GM15510 (cell line): ENCODE measurements around the gene LAMA4.

ENCODE experiments used
- POLR2A ChIP-seq: IDR thresholded peaks from 3 replicates; pipeline ENCODE4 v1.6.1; 2011; ENCODE audit warnings: borderline replicate concordance; ENCODE audit not compliant: insufficient read length; ENCODE audit errors: extremely low read depth

Gene LAMA4, protein sequence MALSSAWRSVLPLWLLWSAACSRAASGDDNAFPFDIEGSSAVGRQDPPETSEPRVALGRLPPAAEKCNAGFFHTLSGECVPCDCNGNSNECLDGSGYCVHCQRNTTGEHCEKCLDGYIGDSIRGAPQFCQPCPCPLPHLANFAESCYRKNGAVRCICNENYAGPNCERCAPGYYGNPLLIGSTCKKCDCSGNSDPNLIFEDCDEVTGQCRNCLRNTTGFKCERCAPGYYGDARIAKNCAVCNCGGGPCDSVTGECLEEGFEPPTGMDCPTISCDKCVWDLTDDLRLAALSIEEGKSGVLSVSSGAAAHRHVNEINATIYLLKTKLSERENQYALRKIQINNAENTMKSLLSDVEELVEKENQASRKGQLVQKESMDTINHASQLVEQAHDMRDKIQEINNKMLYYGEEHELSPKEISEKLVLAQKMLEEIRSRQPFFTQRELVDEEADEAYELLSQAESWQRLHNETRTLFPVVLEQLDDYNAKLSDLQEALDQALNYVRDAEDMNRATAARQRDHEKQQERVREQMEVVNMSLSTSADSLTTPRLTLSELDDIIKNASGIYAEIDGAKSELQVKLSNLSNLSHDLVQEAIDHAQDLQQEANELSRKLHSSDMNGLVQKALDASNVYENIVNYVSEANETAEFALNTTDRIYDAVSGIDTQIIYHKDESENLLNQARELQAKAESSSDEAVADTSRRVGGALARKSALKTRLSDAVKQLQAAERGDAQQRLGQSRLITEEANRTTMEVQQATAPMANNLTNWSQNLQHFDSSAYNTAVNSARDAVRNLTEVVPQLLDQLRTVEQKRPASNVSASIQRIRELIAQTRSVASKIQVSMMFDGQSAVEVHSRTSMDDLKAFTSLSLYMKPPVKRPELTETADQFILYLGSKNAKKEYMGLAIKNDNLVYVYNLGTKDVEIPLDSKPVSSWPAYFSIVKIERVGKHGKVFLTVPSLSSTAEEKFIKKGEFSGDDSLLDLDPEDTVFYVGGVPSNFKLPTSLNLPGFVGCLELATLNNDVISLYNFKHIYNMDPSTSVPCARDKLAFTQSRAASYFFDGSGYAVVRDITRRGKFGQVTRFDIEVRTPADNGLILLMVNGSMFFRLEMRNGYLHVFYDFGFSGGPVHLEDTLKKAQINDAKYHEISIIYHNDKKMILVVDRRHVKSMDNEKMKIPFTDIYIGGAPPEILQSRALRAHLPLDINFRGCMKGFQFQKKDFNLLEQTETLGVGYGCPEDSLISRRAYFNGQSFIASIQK (N-terminal part only)

DNA sequence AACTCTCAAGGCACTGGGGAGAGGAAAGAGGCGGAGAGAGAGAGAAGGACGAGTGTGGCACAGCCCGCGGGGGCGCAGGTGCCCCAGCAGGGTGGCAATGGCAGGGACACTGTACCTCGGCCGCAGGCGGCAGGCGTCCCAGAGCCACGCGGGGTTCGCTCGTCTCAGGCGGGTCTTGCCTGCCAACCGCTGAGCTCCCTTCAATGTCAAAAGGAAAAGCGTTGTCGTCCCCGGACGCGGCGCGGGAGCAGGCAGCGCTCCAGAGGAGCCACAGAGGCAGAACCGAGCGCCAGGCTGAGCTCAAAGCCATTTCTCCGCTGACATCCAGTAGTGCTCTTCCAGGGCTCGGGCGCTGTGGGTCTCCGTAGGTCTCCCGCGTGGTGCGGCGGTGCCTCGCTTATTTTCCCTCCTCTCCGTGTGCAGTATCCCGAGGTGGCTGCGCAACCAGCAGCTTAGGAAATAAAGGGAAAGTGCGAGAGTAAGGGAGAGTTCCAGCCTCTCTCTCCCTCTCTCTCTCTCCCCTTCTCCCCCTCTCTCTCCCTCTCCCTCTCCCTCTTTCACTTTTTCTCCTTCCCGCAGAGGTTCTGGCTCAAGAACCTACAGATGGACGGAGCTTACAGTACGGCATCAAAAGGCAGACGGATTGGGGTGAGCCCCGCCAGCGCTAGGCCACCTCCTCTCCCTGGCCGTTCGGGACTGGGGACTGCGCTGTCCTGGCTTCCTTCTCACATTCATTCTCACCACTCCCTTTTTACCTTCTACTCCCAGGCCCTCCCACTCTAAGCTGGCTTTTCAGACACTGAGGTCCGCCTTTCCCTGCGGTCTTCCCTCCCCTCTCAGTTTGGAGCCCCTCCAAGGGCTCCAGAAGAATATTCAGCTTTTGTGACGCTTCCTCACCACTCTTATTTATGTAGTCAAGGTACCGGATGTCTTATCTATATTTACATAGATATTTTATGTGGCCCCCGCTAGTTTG, at the start of gene LAMA4:
LAMA4 (minus strand) TSS at position 727 of the 976 bp plus-strand sequence; CDS start at position 310, 417 bp downstream.
- TF ChIP-seq POLR2A: no peak

DNA sequence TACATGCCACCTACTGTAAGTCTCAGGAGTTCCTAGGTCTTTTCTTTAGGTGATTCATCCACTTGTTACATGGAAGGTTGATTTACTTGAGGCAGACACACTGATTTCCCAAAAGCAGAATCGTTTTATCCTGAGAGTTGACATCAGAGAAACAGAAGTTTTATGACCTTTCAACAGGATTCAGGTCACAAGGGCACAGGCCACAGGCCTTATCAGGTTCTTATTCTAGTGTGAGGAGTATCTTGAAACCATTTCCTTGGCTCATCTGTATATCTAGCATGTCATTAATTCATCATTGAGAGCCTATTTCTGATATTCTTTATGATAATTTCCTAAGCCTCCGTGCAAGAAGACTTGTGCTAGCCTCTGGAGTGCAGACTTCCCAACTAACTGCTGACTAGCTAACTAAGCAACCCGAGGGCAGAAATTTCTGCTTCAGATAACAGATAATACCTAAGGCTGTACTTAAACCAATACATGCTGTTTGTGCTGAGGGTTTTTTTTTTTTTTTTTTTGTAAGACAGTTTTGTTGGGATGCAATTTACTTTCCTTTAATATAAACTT, 47.9 kb upstream of the LAMA4 start:
- no peak for TF ChIP-seq POLR2A

DNA sequence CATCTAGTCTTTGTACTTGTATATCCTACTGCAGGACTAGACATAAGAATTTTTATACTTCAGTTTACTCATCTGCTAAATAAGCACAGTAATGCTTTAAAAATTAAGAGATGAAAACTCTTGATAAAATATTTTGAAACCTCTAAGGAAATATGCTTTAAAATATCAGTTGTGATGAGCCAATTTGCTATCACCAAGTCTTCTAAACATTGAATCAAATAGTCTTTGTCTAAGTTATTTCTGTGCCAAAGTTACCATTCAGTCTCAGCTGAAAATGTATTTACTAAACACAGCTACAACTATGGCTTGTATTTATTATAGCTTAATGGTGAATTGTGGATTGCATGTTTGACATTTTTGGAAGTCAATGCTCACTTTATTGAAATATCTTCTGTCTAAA, 46.5 kb upstream of the LAMA4 start:
- TF ChIP-seq POLR2A: no peak

DNA sequence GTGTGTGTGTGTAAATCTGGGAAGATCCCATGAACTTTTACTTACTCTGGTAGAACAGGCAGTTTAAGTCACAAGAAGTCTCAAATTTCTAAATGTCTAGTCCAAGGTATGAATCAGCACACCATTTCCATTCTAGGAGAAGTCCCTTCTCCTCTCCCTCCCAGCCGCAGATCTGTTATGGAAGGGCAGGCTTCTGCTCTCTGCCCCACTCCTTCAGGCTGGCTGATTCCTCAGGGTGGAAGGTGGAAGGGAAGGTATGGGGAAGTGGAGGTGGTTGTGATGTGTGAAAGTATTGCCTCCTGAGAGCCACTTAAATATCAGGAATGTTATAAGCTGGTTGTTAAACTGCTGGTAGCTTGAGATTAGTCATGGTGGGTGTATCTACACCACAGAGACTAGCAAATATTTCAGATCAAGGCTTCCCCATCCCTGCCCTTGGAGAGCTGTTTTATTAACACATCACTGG, 44.5 kb upstream of the LAMA4 start:
- TF ChIP-seq POLR2A: no peak

DNA sequence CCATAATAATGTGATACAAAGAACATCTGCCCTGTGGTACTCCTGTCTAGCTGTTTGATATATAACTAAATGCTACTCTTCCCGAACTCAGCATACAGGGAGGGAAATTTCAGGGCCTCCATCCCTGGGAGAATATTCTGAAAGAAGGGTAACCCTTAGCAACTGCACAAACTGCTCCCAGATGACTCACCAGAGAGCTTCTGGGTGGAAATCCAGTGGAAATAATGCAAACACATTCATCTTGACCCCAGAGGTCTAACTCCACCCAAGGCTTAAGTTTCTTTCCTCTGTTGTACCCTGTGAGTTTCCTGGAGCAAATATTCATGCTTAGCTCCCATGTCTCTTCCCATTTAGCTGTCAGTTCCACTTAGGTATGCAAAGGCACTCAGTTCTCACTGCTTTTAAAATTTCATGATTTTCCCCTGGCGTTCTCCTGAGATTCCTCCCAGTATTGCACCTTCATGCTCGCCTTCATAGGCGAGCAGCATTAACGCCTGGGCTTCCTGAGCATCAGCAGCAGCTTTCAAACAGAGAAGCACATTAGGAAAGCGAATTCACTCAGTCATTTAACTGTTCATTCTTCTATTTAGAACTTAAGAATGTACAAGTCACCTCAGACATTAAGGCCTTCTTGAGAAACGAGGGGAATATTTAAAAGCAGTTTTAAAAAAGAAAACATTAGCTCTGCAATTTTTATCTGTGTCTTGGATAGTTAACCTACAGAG, 43.8 kb upstream of the LAMA4 start:
- no peak for TF ChIP-seq POLR2A

DNA sequence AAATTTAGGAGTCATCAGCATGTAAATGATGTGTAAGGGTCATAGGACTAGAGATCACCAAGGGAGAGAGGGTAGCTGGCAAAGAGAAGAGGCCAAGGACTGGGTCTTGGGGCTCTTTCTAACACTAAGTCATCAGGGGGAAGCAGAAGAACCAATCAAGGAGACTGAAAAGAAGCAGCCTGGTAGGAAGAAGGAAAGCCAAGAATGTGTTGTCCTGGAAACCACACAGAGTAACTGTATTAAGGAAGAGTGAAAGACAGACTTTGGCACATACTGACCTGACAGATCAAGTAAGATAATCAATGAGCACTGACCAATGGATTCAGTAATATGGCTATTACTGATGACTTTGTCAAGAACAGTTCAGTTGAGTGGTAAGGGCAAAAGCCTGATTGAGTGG, 42.3 kb upstream of the LAMA4 start:
- no peak for TF ChIP-seq POLR2A

DNA sequence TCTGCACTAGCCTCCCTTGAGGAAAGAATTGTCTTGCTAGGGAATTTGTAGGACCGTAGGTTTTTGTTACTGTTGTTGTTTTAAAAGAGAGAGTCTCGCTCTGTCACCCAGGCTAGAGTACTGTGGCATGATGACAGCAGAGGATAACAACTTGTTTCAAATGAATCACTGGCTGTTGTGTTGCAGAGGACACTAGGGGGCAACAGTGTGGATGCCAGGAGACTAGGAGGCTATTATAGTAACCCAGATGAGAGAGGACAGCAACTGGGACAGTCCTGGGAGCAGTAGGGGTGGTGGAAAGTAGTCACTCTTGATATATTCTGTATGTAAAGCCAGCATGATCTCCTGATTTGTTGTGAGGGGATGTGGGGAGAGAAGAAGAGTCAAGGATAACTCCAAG, 41.8 kb upstream of the LAMA4 start:
- TF ChIP-seq POLR2A: no peak

DNA sequence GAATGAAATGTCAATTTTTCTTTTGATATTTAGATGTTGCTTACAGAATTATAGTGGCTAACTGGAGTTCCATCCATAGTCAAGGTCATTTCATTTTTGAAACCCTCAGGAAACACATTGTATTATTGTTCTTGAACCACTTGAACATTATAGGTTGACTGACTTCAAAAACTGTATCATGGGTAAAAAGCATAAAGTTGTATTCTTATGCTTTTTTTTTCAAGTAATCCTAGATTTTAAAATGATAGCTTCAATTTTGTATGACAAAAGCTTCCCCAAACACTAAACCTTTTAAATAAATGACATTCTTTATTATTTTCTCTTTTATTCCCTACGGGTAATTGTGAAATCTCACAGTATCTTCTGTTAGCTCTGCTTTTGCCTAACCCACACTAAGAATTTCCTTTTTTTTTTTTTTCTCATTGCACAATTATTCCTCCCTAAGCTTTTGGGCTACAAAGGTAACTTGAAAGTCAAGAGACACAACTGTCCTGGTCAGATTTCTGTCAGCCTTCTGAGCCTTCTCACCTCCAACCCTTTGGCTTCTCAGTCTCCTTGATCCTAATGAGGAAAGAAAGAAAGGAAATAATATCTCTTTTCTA, 36.9 kb upstream of the LAMA4 start:
- no peak for TF ChIP-seq POLR2A

DNA sequence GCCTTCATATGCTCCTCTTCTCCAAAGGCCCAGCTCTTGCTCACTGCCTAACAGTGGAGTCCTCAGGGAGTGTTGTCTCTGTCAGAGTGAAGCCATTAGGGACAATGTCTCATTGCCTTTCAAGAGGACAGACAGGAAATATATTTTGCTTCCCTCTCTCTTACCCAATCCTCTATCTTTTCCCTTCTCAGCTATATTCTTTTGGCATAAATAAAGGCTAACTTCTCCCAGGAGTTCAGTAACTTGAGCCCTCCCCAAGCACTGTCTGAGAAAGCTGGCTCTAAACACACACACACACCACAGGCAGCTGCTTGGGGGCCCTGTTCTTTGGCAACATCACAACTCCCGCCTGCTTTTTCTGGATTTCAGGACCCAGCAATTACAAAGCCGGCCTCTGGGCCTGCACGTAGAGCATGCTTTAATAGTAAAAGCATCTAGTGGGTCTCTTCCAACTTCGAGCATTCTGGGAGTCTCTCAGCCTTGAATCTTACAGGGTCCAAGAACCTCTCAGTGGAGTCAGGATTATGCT, 34.7 kb upstream of the LAMA4 start:
- TF ChIP-seq POLR2A: no peak

DNA sequence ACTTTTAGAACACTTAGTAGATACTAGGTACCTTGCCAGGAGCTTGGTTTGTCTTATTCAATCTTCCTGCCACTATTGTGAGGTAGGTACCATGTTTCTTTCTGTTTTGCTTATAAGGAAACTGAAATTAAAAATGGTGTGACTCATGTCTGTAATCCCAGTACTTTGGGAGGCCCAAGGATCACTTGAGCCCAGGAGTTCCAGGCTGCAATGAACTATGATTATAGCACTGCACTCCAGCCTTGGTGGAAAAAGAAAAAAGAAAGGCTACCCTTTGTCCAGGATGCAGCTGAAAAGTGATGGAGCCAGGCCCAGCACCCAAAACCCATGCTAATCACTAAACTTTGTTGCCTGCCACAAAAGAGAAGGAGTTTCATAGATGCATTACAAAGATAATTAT, 34.1 kb upstream of the LAMA4 start:
- TF ChIP-seq POLR2A: no peak

DNA sequence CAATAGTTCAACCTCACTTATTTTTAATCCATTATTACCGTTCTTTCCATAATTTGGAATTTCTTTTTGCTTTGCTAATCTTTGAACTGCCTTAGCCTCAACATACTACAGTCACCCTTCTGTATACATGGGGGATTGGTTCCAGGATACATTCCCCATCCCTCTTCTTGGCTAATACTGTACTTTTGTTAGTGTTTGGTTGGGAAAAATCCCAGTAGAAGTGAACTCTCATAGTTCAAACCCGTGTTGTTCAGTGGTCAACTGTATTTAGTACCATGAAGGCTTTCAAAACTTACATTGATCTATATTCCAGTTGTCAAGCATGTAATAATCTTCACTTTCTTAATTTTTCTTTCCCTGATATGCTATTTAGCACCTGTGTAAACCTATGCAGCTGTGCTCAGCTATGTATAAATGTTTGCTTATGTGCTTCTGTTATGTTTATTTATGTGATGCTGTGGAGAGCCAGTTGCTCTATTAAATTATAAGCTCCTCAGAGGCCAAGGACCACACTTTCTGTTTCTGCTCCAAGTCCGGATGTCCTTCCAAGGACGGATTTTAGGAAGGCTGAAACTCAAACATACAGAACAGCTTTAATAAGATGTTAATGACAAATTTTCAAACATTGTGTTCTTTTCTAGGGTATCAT, 33.3 kb upstream of the LAMA4 start:
- TF ChIP-seq POLR2A: no peak
